Kidney glomerular epithelial cell (primary cell): ENCODE measurements around the gene POLDIP2.

Experiments
- DNase-seq: peaks from one replicate; lab custom pipeline; 2025; lab: John Stamatoyannopoulos, UW

The POLDIP2 gene

DNA sequence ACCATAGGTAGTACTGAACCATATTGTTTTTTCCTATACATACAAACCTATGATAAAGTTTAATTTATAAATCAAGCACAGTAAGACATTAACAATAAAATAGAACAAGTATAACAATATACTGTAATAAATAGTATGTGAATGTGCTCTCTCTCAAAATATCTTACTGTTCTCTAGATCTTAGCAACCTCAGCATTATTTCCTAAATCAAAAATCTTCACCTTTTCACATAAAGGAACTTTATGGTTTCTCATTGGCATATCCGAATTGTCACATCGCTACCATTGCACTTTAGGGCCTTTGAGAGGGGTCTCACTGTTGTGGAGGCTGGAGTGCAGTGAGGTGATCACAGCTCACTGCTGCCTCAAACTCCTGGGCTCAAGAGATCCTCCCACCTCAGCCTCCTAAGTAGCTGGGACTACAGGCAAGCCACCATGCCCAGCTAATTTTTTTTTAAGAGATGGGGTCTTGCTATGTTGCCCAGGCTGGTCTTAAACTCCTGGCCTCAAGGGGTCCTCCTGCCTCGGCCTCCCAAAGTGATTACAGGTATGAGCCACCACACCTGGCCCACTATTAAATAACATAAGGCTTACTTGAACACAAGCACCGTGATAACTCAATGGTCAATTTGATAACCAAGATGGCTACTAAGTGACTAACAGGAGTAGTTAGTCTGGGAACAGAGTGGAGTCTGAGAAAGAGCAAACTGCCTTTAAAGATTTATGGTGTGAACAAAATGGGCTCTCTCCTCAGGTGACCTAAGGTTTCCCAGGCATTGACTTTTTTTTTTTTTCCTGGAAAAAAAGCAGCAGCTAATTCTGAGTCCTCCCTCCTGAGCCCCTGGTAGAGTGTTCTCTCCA, 41.3 kb downstream of the POLDIP2 start:
- DNase-seq: no peak

GRCh38 chr17:28313841-28314240, 43.5 kb downstream of the POLDIP2 start:
- DNase-seq: no peak

DNA sequence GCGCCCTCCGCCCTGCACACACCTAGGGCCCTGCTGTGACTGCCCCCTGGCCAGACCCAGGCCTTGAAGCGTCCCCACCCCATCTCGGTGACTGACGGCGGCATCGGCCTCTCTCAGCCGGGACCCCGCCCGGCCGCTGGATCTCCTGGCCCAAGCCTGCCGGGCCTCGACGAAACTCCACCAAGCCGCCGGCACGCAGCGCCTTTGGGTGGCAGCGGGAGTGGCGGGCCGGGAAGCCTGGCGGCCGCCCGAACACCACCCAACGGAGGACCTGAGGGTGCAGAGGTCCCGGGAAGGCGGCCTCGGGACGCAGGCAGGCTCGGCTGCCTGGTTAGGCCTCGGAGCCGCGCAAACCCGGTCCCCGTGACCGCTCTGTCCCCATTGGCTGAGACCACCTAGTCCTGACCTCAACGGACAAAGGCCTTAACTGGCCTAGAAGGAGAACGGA, 50.3 kb downstream of the POLDIP2 start:
- DNase-seq: no peak

- no peak for DNase-seq
Observed at GRCh38 chr17:28298449-28298848, 58.9 kb downstream of the POLDIP2 start.
